GM12891 (cell line): ENCODE data around the gene PRDM1.

Experiments used
- DNase-seq: peaks from one replicate; pipeline ENCODE4 v3.0.0; 2011; ENCODE audit warnings: low spot score; ENCODE audit not compliant: insufficient read length
- FAIRE-seq: peaks from 2 replicates; lab custom pipeline; 2011; peaks lifted over from hg19 to GRCh38; lab: Jason Lieb, UNC
- PAX5 ChIP-seq: IDR thresholded peaks from 2 replicates; pipeline ENCODE4 v1.6.1; 2011; ENCODE audit warnings: low read length, moderate library complexity, mild to moderate bottlenecking; ENCODE audit not compliant: insufficient read depth, severe bottlenecking
- POLR2A ChIP-seq: IDR thresholded peaks from 2 replicates; pipeline ENCODE4 v1.6.1; 2011; ENCODE audit warnings: low read depth, low read length, control low read depth
- POLR2AphosphoS5 ChIP-seq: IDR thresholded peaks from 2 replicates; pipeline ENCODE4 v1.6.1; 2011; ENCODE audit warnings: low read depth, low read length, control low read depth
- POU2F2 ChIP-seq: IDR thresholded peaks from 2 replicates; pipeline ENCODE4 v1.6.1; 2011; ENCODE audit warnings: low read depth, mild to moderate bottlenecking, control low read depth, low read length, moderate library complexity
- SPI1 ChIP-seq: IDR thresholded peaks from 2 replicates; pipeline ENCODE4 v1.6.1; 2011; ENCODE audit warnings: low read depth, low read length, control low read depth
- TAF1 ChIP-seq: IDR thresholded peaks from 2 replicates; pipeline ENCODE4 v1.6.1; 2011; ENCODE audit warnings: low read depth, low read length, control low read depth

PRDM1 gene

GRCh38 chr6:106066989-106067388, 19.1 kb upstream of the PRDM1 start:
- TF ChIP-seq POLR2AphosphoS5: no peak
- no peak for TF ChIP-seq TAF1
- no peak for FAIRE-seq
- no peak for DNase-seq

GRCh38 chr6:106069478-106069877, 16.7 kb upstream of the PRDM1 start:
- DNase-seq: no peak
- no peak for TF ChIP-seq TAF1
- no peak for TF ChIP-seq POLR2A
- no peak for TF ChIP-seq PAX5
- TF ChIP-seq SPI1: no peak
- TF ChIP-seq POU2F2: no peak
- no peak for TF ChIP-seq POLR2AphosphoS5
- FAIRE-seq: no peak

- DNase-seq (no peak), FAIRE-seq (no peak)
- TF ChIP-seq POLR2AphosphoS5: no peak
- TF ChIP-seq SPI1: no peak
- no peak for TF ChIP-seq POU2F2
- no peak for TF ChIP-seq POLR2A
- no peak for TF ChIP-seq TAF1
- no peak for TF ChIP-seq PAX5
These were observed 15.5 kb upstream of the PRDM1 start for GRCh38 chr6:106070636-106071035.

GRCh38 chr6:106072501-106073090, 13.5 kb upstream of the PRDM1 start:
- no peak for FAIRE-seq
- TF ChIP-seq TAF1: no peak
- DNase-seq: no peak

GRCh38 chr6:106074146-106074545, 12.0 kb upstream of the PRDM1 start:
- TF ChIP-seq POLR2AphosphoS5 (no peak), SPI1 (no peak), PAX5 (no peak), POU2F2 (no peak), TAF1 (no peak), POLR2A (no peak)
- DNase-seq: no peak
- no peak for FAIRE-seq

- TF ChIP-seq PAX5 (no peak), POLR2AphosphoS5 (no peak), POU2F2 (no peak), SPI1 (no peak), TAF1 (no peak), POLR2A (no peak)
- DNase-seq: no peak
- no peak for FAIRE-seq
These were observed 10.0 kb upstream of the PRDM1 start for GRCh38 chr6:106076139-106076538.

GRCh38 chr6:106077170-106077569, 9.0 kb upstream of the PRDM1 start:
- no peak for FAIRE-seq
- no peak for TF ChIP-seq TAF1
- TF ChIP-seq POLR2AphosphoS5: no peak
- TF ChIP-seq POLR2A: no peak
- no peak for TF ChIP-seq PAX5
- TF ChIP-seq SPI1: no peak
- TF ChIP-seq POU2F2: no peak
- no peak for DNase-seq

- DNase-seq: no peak
- FAIRE-seq: no peak
These were observed 8.3 kb upstream of the PRDM1 start for GRCh38 chr6:106077881-106078280.

GRCh38 chr6:106079961-106080762, 6.0 kb upstream of the PRDM1 start:
- no peak for DNase-seq
- no peak for FAIRE-seq
- TF ChIP-seq TAF1 (no peak), POLR2A (no peak), PAX5 (no peak), POLR2AphosphoS5 (no peak), SPI1 (no peak), POU2F2 (no peak)

More at GRCh38 chr6:106077881-106078280, 8.3 kb upstream of the PRDM1 start:
- no peak for TF ChIP-seq POLR2AphosphoS5

GRCh38 chr6:106080763-106081095, 5.4 kb upstream of the PRDM1 start:
- TF ChIP-seq POLR2A: no peak
- TF ChIP-seq SPI1: no peak
- no peak for TF ChIP-seq POU2F2
- no peak for TF ChIP-seq PAX5
- TF ChIP-seq TAF1: no peak
- TF ChIP-seq POLR2AphosphoS5: no peak
- FAIRE-seq: no peak
- DNase-seq: no peak
